PC-3 (cell line): ENCODE results near the gene ATXN10. TPM values are rescaled to one million over a fixed set of nuclear protein-coding genes. Genes with fewer than 3 reads are reported as not detected.

Experiments
- ATAC-seq: fragments of 200-7000 bp; cut with Tn5 transposase; 2 replicates; pipeline ENCODE4 v1.9.1; 2020; ENCODE audit warnings: mild to moderate bottlenecking, moderate library complexity
- BruUV-seq: library from RNA; stranded (reverse); fragments of 400-500 nt; replicated peaks from 2 replicates; lab custom pipeline; 2021; lab: Mats Ljungman, UMichigan
- CTCF ChIA-PET: fragments of 300-600 bp; sonication (Branson Sonifier 250); formaldehyde crosslinking; loops from one replicate; lab custom pipeline; 2022; ENCODE audit warnings: antibody characterized with exemption; lab: Charles Lee
- POLR2A ChIA-PET: fragments of 300-600 bp; sonication (Branson Sonifier 250); formaldehyde crosslinking; loops from one replicate; lab custom pipeline; 2022; ENCODE audit warnings: antibody characterized with exemption; ENCODE audit not compliant: unreplicated experiment; lab: Charles Lee
- DNase-seq: peaks from one replicate; pipeline ENCODE4 v3.0.0-alpha.2; 2015
- H2AFZ ChIP-seq: fragments of 300-600 bp; sonication (generic); 2 replicates; pipeline ENCODE4 v1.6.0; 2016; ENCODE audit warnings: antibody characterized with exemption, low read length
- H3F3A ChIP-seq: fragments of 300-600 bp; sonication (generic); one replicate; pipeline ENCODE4 v1.6.0; 2017; ENCODE audit warnings: antibody characterized with exemption, low read length, control low read depth, mild to moderate bottlenecking; ENCODE audit not compliant: unreplicated experiment
- H3K27ac ChIP-seq: fragments of 300-600 bp; sonication (generic); 2 replicates; pipeline ENCODE4 v1.5.1; 2016; ENCODE audit warnings: mild to moderate bottlenecking, low read length
- H3K27me3 ChIP-seq: fragments of 300-600 bp; sonication (generic); 2 replicates; pipeline ENCODE4 v1.6.1; 2016; ENCODE audit warnings: low read length, mixed read lengths
- H3K36me3 ChIP-seq: fragments of 300-600 bp; sonication (generic); 2 replicates; pipeline ENCODE4 v1.6.1; 2016; ENCODE audit warnings: low read depth, mixed run types, low read length, mixed read lengths
- H3K4me1 ChIP-seq: fragments of 300-600 bp; sonication (generic); 2 replicates; pipeline ENCODE4 v1.5.1; 2016; ENCODE audit warnings: low read length; ENCODE audit not compliant: insufficient read depth
- H3K4me2 ChIP-seq: fragments of 300-600 bp; sonication (generic); 2 replicates; pipeline ENCODE4 v1.6.0; 2016; ENCODE audit warnings: low read length
- H3K4me3 ChIP-seq: fragments of 300-600 bp; sonication (generic); 2 replicates; pipeline ENCODE4 v1.5.1; 2016; ENCODE audit warnings: mild to moderate bottlenecking, low read length, mixed read lengths
- H3K79me2 ChIP-seq: fragments of 300-600 bp; sonication (generic); 2 replicates; pipeline ENCODE4 v1.6.1; 2017; ENCODE audit warnings: low read length, mixed read lengths
- H3K9ac ChIP-seq: fragments of 300-600 bp; sonication (generic); 2 replicates; pipeline ENCODE4 v1.6.0; 2016; ENCODE audit warnings: mild to moderate bottlenecking, low read length
- H3K9me2 ChIP-seq: fragments of 300-600 bp; sonication (generic); replicated peaks from 2 replicates; pipeline ENCODE4 v1.6.1; 2016; ENCODE audit warnings: mixed run types, low read length, mixed read lengths
- H3K9me3 ChIP-seq: fragments of 300-600 bp; sonication (generic); 2 replicates; pipeline ENCODE4 v1.6.1; 2016; ENCODE audit warnings: low read length, mixed read lengths
- H4K20me1 ChIP-seq: fragments of 300-600 bp; sonication (generic); 2 replicates; pipeline ENCODE4 v1.6.1; 2016; ENCODE audit warnings: low read length, mixed read lengths
- CTCF ChIP-seq: fragments of 300-600 bp; sonication (generic); conservative IDR thresholded peaks from 2 replicates; pipeline ENCODE4 v1.5.1; 2017; ENCODE audit warnings: antibody characterized with exemption, low read depth, mild to moderate bottlenecking, low read length
- EZH2 ChIP-seq: fragments of 300-600 bp; sonication (generic); IDR thresholded peaks from one replicate; pipeline ENCODE4 v1.6.1; 2017; ENCODE audit warnings: antibody characterized with exemption, mild to moderate bottlenecking, low read length; ENCODE audit not compliant: unreplicated experiment
- EZH2phosphoT487 ChIP-seq: fragments of 300-600 bp; sonication (generic); IDR thresholded peaks from 2 replicates; pipeline ENCODE4 v1.6.1; 2018; ENCODE audit warnings: mild to moderate bottlenecking, antibody characterized with exemption, low read length, borderline replicate concordance
- intact Hi-C: fragments of 100-400 bp; cut with micrococcal nuclease; formaldehyde crosslinking; loops from 2 replicates; pipeline ENCODE4 v1.9.0; 2023
- total RNA-seq: library from RNA; depleted of rRNA; stranded (reverse); fragments of >200 nt; gene quantifications from 2 replicates; pipeline ENCODE4 v1.2.3, GENCODE V29; 2014

The ATXN10 gene
- total RNA-seq, 1 experiment from 2014 or later = 40.6 TPM

- no peak for TF ChIP-seq CTCF
- no peak for TF ChIP-seq EZH2phosphoT487
- no peak for TF ChIP-seq EZH2
- intact Hi-C loops = no loop called here
- no peak for ATAC-seq
- no peak overlapping the region for H3K9ac ChIP-seq
- no peaks in the 10 kb centered on the region for H3K27me3 ChIP-seq
- no peaks in the 10 kb centered on the region for H4K20me1 ChIP-seq
- POLR2A ChIA-PET = no interaction called here
- DNase-seq = no peak
- H3K36me3 ChIP-seq = 0 out of 2 replicates have a peak, but pooled peaks cover 8% of the 10 kb centered on the region
- peaks cover 53% of the 10 kb centered on the region for H3K4me1 ChIP-seq
- H3F3A ChIP-seq = no peaks in the 10 kb centered on the region
- no peaks in the 10 kb centered on the region for H3K9me2 ChIP-seq
- peaks cover 41% of the 10 kb centered on the region for H3K79me2 ChIP-seq
- CTCF ChIA-PET = no interaction called here
- no peak overlapping the region for H3K4me2 ChIP-seq
- BruUV-seq = no TSS peak
- H3K9me3 ChIP-seq = no peaks in the 10 kb centered on the region
- no peak overlapping the region for H3K4me3 ChIP-seq
- H3K27ac ChIP-seq = peak overlapping the region; percentile 92; the same call in 1 of the 2 replicates
- no peak overlapping the region for H2AFZ ChIP-seq
These were observed 112.1 kb downstream of the ATXN10 start for GRCh38 chr22:45783690-45784089.

- H3K4me2 ChIP-seq = peak overlapping the region; percentile 75
- H2AFZ ChIP-seq = no peak overlapping the region
- H3K27me3 ChIP-seq = no peaks in the 10 kb centered on the region
- peak overlapping the region; percentile 92 for H3K27ac ChIP-seq
- ATAC-seq (peak; percentile 15), DNase-seq (no peak)
- ChIA-PET CTCF (interaction anchor here (0.8 kb wide), 1 partner anchor 47 kb away, joined by 4 read pairs; no protein-coding TSS in a partner anchor), POLR2A (no interaction called here)
- no TSS peak for BruUV-seq
- H3K4me3 ChIP-seq = peak overlapping the region; percentile 19; the same call in 1 of the 2 replicates
- peaks cover 32% of the 10 kb centered on the region for H3K79me2 ChIP-seq
- peaks cover 53% of the 10 kb centered on the region for H3K4me1 ChIP-seq
- 0 out of 2 replicates have a peak, but pooled peaks cover 1% of the 10 kb centered on the region for H3K36me3 ChIP-seq
- no peaks in the 10 kb centered on the region for H3F3A ChIP-seq
- no peaks in the 10 kb centered on the region for H3K9me2 ChIP-seq
- no peaks in the 10 kb centered on the region for H4K20me1 ChIP-seq
- TF ChIP-seq EZH2phosphoT487 (no peak), CTCF (no peak), EZH2 (no peak)
- no peaks in the 10 kb centered on the region for H3K9me3 ChIP-seq
- intact Hi-C loops = loop anchor here (1.0 kb wide), 2 partner anchors 7 to 21 kb away; no protein-coding TSS in a partner anchor
- H3K9ac ChIP-seq = peak overlapping the region; percentile 46
These were observed 113.0 kb downstream of the ATXN10 start for GRCh38 chr22:45784357-45785277.

- intact Hi-C loops = loop anchor here (1.0 kb wide), 2 partner anchors 8 to 20 kb away; no protein-coding TSS in a partner anchor
These were observed 113.8 kb downstream of the ATXN10 start for GRCh38 chr22:45785458-45785857.

More at GRCh38 chr22:45785458-45785857, 113.8 kb downstream of the ATXN10 start:
- no peaks in the 10 kb centered on the region for H3K36me3 ChIP-seq
- DNase-seq (peak; percentile 89), ATAC-seq (peak; percentile 93)
- no peaks in the 10 kb centered on the region for H3K9me2 ChIP-seq
- peaks cover 53% of the 10 kb centered on the region for H3K4me1 ChIP-seq
- H3F3A ChIP-seq = no peaks in the 10 kb centered on the region
- H2AFZ ChIP-seq = no peak overlapping the region
- H3K27me3 ChIP-seq = no peaks in the 10 kb centered on the region
- peak overlapping the region; percentile 75 for H3K4me2 ChIP-seq
- peak overlapping the region; percentile 55 for H3K9ac ChIP-seq
- H3K4me3 ChIP-seq = peak overlapping the region; percentile 34; the same call in 1 of the 2 replicates
- H3K9me3 ChIP-seq = no peaks in the 10 kb centered on the region
- ChIA-PET POLR2A (no interaction called here), CTCF (no interaction called here)
- H3K79me2 ChIP-seq = peaks cover 34% of the 10 kb centered on the region; the same call in 1 of the 2 replicates
- peak overlapping the region; percentile 92 for H3K27ac ChIP-seq
- TF ChIP-seq EZH2 (no peak), CTCF (no peak), EZH2phosphoT487 (no peak)
- no TSS peak for BruUV-seq
- H4K20me1 ChIP-seq = no peaks in the 10 kb centered on the region
